ENCODE measurements around the gene HIPK4.
"Not testable (repeated sequence)": the region's sequence is repeated elsewhere in the genome, so short reads cannot be mapped to it uniquely, and the experiment has no call there.

Gene HIPK4

DNA sequence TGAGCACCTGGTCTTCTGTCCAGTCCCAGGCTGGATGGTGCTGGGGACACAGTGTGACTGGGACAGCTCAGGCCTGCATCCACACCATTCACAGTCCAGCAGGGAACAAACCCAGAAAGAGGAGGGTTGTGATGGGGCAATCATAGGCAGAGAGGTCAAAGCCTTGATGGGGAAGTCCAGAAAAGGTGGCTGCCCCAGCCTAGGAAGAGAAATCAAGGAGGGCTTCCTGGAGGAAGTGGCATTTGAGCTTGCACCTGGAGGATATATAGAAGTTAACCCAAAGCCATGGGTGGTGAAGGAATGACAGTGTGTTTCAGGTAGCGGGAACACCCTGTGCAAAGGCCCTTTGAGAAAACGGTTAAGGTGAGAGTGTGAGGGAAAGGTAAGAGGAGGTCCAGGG, 25.8 kb upstream of the HIPK4 start:
- no peak for DNase-seq

DNA sequence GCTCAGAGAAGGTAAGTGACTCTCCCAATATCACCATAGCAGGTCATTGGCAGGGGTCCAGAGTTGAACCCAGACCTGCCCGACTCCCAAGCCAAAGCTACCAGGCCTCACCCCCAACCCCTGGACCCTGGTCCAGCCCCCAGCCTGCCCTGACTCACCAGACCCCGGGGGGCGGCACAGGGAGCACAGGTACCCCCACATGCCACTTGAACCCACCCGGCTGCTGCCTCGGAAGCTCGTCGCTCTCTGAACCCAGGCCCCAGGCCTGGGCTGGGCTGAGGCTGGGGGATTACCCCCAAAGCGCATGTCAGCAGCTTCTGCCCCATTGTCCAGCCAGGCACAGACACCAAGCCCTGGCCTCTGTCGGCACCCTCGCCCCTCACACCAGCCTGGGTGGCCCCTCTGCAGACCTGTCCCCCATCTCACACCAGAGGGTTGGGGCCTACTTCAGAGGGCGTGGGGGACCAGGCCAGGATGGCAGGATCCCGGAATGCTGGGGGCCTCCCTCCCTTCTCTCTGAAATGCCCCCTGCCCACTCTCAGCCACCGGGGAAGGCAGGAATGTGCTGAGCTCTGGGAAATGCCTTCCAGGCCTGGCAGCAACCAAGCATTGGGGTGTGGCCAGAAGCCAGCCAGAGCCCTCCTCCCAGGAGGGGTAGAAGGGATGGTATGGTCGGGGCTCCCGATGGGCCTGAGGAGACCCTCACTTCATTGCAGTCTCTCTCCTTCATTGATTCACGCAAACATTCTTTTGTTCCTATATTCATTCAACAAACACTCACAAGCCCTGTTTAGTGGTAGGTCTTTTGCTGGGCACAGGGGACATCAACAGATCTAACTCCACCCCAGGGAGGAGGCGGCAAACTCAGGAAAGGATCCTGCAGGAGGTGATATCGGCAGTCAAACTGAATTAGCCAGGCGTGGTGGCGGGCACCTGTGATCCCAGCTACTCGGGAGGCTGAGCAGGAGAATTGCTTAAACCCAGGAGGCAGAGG, 24.9 kb upstream of the HIPK4 start:
- no peak for DNase-seq

DNA sequence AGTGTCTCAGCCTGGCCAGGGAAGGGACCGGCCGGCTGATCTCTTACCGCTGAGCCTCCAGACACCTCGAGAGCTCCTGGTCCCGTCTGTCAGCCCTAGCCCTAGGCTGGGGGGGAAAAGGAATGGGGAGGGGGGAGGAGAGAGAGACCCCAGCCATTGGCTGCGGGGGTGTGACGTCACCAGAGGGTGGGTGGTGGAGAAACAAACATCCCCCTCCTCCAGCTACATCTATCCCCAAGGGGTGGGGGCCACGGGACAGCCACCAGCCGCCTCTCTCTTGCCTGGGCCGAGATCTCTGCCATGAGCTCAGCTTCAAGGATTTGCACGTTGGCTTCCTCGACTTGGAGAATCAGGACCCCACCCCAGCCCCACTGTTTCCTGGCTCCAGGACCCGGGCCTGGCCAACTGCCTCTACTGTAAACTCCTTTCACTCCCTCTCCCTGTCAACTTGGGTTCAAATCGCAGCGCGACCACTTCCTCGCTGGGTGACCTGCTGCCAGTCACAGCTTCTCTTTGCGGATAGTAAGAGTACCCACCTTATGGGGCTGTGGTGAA, 23.4 kb upstream of the HIPK4 start, which contains the start of gene PRX:
Gene PRX (minus strand): TSS at position 88 of the 555 bp plus-strand sequence. CDS start 5,446 bp downstream, outside the sequence.
- DNase-seq, result no peak

DNA sequence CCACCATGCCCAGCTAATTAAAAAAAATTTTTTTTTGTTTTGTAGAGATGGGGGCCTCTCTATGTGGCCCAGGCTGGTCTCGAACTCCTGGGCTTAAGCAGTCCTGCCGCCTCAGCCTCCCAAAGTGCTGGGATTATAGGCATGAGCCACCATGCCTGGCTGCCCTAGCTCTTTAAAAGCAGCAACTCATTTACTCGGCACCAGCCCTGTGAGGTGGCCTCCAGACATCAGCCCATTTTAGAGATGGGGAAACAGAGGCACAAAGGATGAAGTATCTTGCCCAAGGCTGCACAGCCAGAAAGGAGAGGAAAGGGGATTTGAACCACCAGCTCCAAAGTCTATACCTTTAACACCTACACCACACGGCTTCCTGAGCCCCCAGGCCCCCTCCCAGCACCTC, 22.9 kb upstream of the HIPK4 start:
- DNase-seq, result no peak

DNA sequence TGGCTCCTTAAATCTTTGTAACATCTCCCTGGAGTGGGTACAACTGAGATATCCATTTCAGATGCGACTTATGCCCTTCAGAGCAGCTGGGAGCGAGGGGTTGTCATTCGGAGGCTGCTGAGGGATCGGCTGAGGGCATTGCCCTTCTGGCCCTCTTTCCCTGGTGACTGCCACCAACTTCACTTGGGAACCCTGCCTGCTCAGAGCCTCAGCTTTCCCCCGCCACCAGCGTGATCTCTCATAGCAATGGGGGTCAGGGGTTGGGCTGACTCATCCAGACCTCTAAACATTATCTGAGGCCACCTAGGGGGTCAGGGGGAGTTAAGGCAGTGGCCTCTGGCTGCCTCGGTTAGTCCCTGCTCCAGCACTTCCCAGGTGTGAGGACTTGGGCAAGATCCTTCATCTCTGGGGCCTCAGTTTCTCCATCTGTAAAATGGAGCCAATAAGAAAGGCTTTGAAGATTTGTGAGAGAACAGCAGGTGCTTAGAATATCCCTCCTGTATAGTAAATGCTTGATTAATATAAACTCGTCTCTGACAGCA, 22.0 kb upstream of the HIPK4 start:
- no peak for DNase-seq

DNA sequence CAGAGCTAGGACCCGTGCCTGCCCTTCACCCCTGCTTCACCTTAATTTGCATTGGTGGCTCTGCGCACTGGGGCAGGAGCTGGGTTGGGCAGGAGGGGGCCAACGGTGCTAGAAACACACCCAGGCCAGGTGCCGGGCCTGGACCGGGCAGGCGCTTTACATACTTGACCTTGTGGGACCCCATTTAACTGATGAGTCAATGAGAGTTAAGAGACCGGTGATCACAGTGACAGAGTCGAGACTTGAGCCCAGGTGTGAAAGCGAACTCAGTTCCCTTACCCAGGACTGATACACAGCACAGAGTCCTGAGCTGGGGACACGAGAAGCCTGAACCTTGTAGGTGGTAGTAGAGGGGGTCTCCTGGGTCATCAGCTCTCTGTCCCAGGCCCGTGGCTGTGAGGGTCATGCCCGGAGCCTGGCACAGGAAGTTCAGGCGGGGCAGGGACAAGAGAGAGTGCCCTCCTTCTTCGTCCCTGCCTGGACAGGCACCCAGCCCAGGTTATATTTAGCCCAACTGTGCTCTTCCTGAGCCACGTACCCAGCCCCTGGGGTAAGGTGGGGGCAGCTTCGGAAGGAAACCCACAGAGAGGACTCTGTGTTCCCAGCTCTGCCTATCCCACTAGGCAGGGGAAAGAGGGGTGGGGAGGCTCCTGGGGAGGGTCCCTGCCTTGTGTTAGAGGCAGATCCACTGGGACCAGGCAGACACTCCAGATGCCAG, 21.3 kb upstream of the HIPK4 start:
- DNase-seq, result no peak

DNA sequence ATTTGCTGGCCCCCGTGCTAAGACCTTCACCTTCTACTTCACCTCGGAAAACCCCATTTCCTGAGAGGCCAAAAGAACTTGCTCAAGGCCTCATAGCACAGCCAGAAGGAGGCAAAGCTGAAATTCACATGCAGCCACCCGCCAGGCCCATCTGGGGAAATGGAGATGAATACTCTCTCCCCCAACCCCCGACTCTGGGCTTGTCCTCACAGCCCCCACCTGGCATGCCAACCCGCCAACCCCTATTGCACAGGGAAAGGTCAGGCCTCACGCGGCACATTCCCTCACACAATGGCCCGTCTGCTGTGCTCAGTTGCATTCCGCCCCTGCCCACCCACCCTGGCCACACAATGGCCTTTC, 20.0 kb upstream of the HIPK4 start:
- DNase-seq, result no peak

DNA sequence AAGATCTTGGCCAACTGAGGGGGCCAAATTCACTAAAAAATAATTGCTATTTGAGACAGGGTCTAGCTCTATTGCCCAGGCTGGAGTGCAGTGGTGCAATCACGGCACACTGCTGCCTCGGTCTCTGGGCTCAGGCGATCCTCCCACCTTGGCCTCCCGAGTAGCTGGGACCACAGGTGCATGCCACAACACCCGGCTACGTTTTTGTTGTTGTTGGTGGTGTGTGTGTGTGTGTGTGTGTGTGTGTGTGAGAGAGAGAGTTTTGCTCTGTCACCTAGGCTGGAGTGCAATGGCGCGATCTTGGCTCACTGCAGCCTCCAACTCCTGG, 18.6 kb upstream of the HIPK4 start:
- DNase-seq, result not testable (repeated sequence)

DNA sequence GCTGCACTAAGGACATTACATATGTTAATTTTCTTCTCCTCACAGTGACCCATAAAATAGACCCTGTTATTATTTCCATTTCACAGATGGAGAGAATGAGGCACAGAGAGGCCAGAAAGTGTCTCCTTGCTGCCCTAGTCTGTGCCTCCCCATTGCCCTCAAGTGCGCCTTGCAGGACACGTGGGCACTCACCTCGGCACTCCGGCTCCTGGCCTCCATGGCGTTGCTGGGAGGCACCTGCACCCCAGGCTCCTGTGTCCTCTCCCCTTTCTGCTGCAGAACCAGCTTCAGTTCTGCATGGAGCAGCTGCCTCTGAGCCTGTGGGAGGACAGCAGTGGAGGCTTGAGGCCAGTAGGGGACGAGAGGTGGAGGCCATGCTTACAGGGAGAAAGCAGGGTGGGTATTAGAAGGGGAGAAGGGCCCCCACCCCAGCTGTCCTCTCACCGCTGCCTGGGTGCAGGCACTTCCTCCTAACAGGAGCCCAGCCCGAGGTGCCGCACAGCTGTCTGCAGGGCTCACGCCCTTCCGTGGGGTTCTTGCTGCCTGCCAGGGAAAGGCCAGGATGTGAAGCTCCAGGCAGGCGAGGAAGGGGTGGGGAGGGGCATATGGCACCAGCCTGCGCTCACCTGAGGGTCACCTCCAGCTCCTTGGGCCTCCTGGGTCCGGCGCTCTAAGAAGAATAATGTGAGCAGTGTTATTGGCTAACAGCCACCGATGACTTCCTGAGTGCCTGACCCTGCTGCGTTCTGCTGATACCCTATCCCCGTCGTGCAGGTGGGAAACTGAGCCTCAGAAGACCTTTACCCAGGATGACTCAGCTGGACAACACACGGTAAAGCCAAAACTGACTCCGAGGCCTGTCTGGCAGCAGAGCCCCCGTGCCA, 18.0 kb upstream of the HIPK4 start:
- DNase-seq, result no peak

DNA sequence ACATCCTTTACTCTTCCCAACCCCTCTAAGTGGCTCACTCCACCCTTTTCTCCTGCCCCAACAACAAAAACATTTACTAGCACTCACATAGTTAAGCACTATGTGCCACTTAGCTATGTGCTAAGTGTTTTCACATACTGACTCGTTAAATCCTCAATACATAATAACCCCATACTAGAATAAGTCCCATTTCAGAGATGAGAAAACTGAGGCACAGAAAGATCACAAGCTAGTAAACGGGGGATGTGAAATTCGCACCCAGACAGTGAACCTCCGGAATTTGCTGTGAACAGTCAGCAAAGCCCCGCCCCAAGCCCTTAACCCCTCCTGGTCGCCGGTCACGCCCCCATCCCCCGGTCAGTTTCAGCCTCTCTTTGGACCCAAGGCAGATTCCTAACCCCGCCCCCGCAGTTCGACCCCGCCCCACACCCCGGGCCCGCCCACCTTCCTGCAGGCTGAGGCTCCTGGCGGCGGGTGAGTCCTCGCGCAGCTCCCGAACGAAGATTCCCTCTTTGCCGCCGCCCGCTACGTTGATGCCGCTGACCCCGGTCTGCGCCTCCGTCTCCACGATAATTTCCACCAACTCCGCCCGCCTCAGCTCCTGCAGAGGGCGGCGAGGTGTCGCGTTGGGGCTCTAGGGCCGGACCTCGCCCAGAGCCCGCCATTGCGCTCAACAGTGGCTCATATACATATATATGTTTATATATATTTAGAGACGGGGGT, 13.4 kb upstream of the HIPK4 start:
- peak; percentile 86 for DNase-seq

DNA sequence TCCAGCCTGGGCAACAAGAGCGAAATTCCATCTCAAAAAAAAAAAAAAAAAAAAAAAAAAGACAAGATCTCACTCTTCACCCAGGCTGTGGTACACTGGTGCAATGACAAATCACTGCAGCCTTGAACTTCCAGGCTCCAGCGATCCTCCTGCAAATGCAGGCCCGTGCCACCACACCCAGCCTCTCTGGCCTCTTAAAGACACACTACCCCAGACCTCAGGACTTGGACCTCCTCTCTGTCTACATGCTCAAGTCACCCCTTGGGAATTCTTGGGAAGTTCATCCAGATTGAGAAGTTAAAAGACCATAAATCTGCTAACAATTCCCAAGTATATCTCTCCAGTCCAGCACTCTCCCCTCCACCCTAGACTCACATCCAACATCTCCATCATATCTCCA, 10.6 kb upstream of the HIPK4 start:
- DNase-seq, result no peak

DNA sequence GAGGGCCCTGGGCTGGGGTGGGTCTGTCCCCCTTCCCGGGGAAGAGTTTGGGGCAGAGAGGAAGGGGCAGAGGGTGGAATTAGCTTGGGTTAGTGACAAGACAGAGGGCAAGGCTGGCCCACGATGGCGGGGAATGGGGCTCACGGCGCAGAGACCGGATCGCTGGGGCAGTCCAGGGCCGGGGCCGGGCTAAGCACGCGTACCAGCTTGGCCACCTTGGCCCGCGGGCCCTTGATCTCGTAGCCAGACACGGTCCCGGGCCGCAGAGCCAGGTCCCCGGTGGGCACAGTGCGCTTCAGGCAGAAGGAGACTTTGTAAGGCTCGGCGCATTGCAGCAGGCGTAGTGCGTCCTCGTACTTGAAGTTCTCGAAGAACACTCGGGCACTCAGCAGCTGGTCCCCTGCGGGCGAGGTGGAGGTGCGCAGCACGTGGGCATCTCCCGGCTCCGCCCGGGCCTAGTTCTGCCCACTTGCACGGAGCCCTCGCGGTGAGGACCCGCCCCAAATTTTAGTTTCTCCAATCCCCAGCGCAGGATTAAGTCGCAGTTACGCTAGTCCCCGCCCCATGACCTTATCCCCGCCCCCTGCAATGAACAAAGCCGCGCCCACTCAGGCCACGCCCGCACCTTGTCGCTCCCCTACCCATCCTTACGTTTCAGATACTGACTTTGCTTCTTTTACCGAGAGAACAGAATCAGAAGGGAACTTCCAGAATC, 8.6 kb upstream of the HIPK4 start:
- DNase-seq, result peak; percentile 82

DNA sequence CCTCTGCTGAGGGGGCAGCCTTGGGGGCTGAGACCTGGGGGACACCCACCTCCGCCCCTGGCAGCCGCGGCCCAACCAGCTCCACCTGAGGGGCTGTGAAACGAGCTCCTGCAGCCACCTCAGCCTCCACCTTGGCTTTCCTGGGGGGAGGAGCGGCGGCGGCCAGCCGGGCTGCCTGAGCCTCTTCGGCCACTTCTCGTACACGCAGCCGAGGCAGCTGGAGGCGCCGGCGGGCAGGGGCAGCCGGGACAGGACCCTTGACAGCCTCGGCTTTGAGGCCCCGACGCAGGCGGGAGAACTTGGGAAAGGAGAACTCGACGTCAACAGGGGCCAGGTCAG, 7.6 kb upstream of the HIPK4 start:
- DNase-seq, result no peak

DNA sequence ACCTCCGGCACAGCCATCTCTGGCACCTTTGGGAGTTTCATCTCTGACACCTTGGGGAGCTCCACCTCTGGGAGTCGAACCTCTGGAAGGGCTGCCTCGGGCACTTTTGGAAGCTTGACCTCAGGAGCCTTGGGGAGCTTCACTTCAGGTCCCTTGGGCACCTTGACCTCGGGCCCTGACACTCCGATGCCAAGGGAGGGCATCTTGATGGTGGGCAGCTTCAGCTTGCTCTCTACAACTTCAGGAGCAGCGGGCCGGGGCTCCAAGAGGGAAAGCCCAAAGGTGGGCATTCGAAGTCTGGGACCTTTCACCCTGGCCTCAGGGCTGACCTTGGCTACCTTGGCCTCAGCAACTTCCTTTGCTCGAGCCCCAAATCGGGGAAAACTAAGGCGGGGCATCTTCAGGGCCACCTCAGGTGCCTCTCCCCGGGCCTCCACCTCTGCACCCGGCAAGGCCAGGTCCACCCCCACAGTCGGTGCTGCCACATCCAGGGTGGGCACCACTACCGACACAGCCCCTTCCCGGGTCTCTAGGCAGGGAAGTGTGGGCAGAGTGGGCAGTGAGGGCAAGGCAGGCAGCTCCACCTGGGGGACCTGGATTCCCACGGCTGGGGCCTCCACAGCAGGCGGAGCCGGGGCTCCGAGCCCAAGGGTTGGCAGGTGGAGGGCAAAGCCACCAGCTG, 7.0 kb upstream of the HIPK4 start:
- no peak for DNase-seq

DNA sequence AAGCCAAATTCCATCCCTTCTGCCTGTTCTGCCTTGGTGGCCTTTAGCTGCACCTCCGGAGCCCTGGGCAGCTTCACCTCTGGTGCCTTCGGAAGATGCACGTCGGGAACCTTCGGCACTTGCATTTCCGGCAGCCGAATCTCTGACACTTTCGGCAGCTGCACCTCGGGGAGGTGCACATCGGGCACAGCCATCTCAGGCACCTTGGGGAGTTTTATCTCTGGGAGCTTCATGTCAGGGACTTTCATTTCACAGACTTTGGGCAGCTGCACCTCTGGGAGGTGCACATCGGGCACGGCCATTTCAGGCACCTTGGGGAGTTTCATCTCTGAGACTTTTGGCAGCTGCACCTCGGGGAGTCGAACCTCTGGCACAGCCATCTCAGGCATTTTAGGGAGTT, 6.0 kb upstream of the HIPK4 start:
- no peak for DNase-seq

DNA sequence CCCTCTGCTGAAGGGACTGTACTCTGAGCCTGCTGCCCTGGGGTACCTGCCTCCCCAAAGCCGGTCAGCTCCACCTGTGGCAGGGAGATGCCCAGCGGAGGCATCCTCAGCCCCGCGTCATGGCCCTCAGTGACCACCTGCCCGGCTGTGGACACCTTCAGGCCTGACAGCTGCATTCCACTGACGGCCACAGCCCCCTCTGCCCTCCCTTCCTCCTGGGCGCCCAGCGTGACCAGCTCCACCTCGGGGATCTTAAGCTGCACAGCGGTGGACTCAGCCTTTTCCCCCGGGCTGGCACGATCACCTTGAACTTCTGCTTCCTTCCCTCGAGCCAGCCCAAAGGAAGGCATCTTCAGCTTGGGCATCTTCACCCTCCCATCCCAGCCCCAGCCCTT, 4.8 kb upstream of the HIPK4 start:
- no peak for DNase-seq

DNA sequence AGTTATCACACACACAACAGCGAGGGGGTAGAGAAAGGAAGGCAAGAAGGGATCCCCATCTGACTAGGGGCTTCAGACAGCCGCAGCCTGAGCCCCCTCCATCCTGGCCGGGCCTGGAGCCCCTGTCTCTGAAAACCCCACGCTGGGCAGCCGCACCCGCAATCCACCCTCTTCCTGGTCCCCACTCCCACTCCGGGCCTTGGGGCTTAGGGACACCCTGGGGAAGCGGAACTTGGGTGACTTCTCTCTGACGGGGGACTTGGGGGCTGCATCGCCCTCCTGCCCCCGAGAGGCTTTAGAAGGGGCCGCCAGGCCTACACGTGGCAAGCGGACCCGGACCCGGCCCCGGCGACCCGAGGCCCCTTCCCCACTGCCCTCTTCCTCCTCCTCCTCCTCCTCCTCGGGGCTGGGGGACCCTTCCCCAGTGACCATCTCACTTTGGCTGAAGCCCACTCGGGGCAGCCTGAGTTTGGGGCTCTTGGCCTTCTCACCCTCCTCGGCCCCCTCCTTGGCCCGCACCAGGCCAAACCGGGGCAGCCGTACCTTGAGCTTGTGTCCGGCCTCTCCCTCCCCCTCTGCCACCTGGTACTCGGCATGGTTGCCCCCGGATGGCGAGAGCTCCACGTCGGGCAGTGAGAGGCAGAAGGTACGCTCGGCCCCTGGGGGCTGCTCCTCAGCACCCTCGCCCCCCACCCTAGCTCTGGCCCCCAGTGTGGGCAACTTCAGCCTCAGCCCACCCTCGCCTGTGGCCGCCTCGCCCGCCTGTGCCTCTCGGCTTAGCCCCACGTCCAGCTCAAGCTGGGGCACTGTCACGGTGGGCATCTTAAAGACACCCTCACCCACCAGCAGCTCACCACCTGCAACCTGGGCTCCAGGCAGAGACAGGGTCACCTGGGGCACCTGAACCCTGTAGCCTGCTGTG, 4.2 kb upstream of the HIPK4 start:
- no peak for DNase-seq

DNA sequence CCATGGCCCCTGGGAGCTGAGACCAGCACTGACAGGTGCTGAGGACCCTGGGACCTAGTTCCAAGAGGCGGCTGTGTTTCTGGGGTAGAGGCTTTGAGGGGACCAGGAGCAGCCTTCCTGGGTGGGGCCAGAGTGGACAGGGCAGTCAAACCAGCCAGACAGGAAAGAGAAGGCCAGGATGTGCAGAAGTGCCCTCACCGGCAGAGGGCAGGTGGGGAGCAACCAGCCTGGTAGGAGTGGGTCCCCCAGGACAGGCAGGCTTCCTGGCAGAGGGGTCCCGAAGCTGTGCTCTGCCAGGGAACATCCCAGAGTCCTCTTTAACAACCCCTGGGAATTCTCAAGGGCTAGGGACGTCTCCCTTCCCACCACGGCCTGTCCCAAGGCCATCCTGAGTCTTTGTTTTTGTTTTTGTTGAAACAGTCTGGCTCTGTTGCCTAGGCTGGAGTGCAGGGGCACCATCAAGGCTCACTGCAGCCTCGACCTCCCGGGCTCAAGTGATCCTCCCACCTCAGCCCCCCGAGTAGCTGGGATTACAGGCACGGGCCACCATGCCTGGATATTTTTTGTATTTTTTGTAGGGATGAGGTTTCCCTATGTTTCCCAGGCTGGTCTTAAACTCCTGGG, 3.0 kb upstream of the HIPK4 start:
- no peak for DNase-seq

DNA sequence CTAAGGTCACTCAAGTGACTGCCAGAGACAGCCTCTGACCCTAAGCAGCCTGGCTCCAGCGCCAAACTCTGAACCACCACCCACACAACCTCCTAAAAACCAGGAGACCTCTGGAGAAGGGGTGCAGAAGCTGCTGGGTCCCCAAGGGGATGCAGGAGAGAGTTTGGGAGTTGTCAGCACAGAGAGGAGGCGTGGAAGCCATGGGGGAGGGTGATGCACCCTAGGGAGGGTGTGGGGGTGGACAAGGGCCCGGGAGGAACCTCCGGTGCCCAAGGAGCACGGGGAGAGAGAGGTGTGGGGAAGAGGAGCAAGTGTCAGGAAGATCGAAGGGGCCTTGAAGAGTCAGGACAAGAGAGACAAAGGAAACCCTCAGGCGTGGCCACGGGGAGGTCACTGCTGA, 2.1 kb upstream of the HIPK4 start:
- no peak for DNase-seq

All from CD4-positive, alpha-beta T cell treated with Interleukin-21 for 1 hour (primary cell).